HEK293T (cell line): ENCODE results near the gene SORCS3.

Source experiments
- ARNT ChIP-seq: fragments of 450-650 bp; IDR thresholded peaks from 2 replicates; pipeline ENCODE4 v1.6.1; 2017; ENCODE audit warnings: mild to moderate bottlenecking
- BHLHE40 ChIP-seq: fragments of 450-650 bp; IDR thresholded peaks from 2 replicates; pipeline ENCODE4 v1.6.1; 2016; ENCODE audit warnings: mild to moderate bottlenecking, moderate library complexity, borderline replicate concordance
- CTBP1 ChIP-seq: fragments of 450-650 bp; IDR thresholded peaks from 2 replicates; pipeline ENCODE4 v1.6.1; 2016; ENCODE audit warnings: borderline replicate concordance
- FOXK2 ChIP-seq: fragments of 450-650 bp; IDR thresholded peaks from 2 replicates; pipeline ENCODE4 v1.6.1; 2016; ENCODE audit warnings: mild to moderate bottlenecking
- FOXM1 ChIP-seq: fragments of 450-650 bp; IDR thresholded peaks from 2 replicates; pipeline ENCODE4 v1.6.1; 2017; ENCODE audit warnings: mild to moderate bottlenecking, borderline replicate concordance
- HDGF ChIP-seq: fragments of 450-650 bp; IDR thresholded peaks from 2 replicates; pipeline ENCODE4 v1.6.1; 2017; ENCODE audit warnings: antibody characterized with exemption, borderline replicate concordance
- L3MBTL2 ChIP-seq: fragments of 450-650 bp; conservative IDR thresholded peaks from 2 replicates; pipeline ENCODE4 v1.6.1; 2016; ENCODE audit warnings: mild to moderate bottlenecking
- SP1 ChIP-seq: fragments of 450-650 bp; IDR thresholded peaks from 2 replicates; pipeline ENCODE4 v1.6.1; 2017
- SUZ12 ChIP-seq: fragments of 450-650 bp; IDR thresholded peaks from 2 replicates; pipeline ENCODE4 v1.6.1; 2016; ENCODE audit warnings: mild to moderate bottlenecking
- ZNF384 ChIP-seq: fragments of 450-650 bp; IDR thresholded peaks from 2 replicates; pipeline ENCODE4 v1.6.1; 2016

GRCh38 chr10:105274556-105275070, 633.5 kb downstream of the SORCS3 start:
- TF ChIP-seq FOXM1 = no peak
- TF ChIP-seq BHLHE40 = no peak
- no peak for TF ChIP-seq L3MBTL2
- TF ChIP-seq FOXK2 = no peak
- TF ChIP-seq SP1 = no peak
- TF ChIP-seq ZNF384 = no peak
- TF ChIP-seq SUZ12 = no peak
- no peak for TF ChIP-seq ARNT
- no peak for TF ChIP-seq CTBP1
- no peak for TF ChIP-seq HDGF
